ENCODE data around the gene FAM20A.

- TF ChIP-seq EZH2 (IDR thresholded peaks at IDR 0.05; ENCODE audit: low read depth, low read length, severe bottlenecking) (no peak), PHF8 (conservative IDR thresholded peaks at IDR 0.05; ENCODE audit: low read depth, low read length) (no peak), YY1 (IDR thresholded peaks at IDR 0.05; ENCODE audit: low read depth, low read length) (no peak), USF2 (IDR thresholded peaks at IDR 0.05; ENCODE audit: low read length) (no peak), CTCF (IDR thresholded peaks at IDR 0.05; ENCODE audit: control extremely low read depth in 1 of 3, insufficient read depth in 1 of 3, low read depth in 1 of 3, low read length in 3 of 3) (no peak), POLR2A (IDR thresholded peaks at IDR 0.05; ENCODE audit: control extremely low read depth in 1 of 2, low read depth in 2 of 2, low read length in 2 of 2) (no peak), BCL11A (IDR thresholded peaks at IDR 0.05; ENCODE audit: low read depth in 2 of 2, low read length in 2 of 2) (no peak), POLR2AphosphoS5 (IDR thresholded peaks at IDR 0.05; ENCODE audit: low read depth, low read length) (no peak), SIRT6 (IDR thresholded peaks at IDR 0.05; ENCODE audit: low read length) (no peak), TAF1 (IDR thresholded peaks at IDR 0.05; ENCODE audit: low read depth, low read length) (no peak), RAD21 (IDR thresholded peaks at IDR 0.05 in 1 of 2, conservative IDR thresholded peaks at IDR 0.05 in 1 of 2; ENCODE audit: low read depth in 2 of 2, low read length in 2 of 2) (no peak)
Observed at GRCh38 chr17:68497885-68498319, 103.3 kb downstream of the FAM20A start.
